Measurements from ENCODE around the gene TEKTIP1.

- TF ChIP-seq, protein P1, sequence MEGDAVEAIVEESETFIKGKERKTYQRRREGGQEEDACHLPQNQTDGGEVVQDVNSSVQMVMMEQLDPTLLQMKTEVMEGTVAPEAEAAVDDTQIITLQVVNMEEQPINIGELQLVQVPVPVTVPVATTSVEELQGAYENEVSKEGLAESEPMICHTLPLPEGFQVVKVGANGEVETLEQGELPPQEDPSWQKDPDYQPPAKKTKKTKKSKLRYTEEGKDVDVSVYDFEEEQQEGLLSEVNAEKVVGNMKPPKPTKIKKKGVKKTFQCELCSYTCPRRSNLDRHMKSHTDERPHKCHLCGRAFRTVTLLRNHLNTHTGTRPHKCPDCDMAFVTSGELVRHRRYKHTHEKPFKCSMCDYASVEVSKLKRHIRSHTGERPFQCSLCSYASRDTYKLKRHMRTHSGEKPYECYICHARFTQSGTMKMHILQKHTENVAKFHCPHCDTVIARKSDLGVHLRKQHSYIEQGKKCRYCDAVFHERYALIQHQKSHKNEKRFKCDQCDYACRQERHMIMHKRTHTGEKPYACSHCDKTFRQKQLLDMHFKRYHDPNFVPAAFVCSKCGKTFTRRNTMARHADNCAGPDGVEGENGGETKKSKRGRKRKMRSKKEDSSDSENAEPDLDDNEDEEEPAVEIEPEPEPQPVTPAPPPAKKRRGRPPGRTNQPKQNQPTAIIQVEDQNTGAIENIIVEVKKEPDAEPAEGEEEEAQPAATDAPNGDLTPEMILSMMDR (IDR thresholded peaks at IDR 0.05), result no peak
- TF ChIP-seq POLR2A (IDR thresholded peaks at IDR 0.05), result no peak
These were observed 20.3 kb upstream of the TEKTIP1 start for GRCh38 chr19:3518659-3519058.
